Body of pancreas (tissue), 4 donors: ENCODE results near the gene ING5.

Experiments used
- POLR2A ChIP-seq, 3 donors: fragments of 450-650 bp; IDR thresholded peaks; one replicate each; pipeline ENCODE4 v1.6.1; 2016; ENCODE audit warnings: antibody characterized with exemption in 3 of 3, mild to moderate bottlenecking in 2 of 3
- TF ChIP-seq, protein P1 (sequence below), 7 experiments: fragments of 450-650 bp in 4 of 7; fragments of 200-600 bp in 3 of 7; sonication (generic) in 3 of 7; IDR thresholded peaks; one replicate each; pipeline ENCODE4 v1.5.1; 2016 to 2019; ENCODE audit warnings: antibody characterized with exemption in 7 of 7

DNA sequence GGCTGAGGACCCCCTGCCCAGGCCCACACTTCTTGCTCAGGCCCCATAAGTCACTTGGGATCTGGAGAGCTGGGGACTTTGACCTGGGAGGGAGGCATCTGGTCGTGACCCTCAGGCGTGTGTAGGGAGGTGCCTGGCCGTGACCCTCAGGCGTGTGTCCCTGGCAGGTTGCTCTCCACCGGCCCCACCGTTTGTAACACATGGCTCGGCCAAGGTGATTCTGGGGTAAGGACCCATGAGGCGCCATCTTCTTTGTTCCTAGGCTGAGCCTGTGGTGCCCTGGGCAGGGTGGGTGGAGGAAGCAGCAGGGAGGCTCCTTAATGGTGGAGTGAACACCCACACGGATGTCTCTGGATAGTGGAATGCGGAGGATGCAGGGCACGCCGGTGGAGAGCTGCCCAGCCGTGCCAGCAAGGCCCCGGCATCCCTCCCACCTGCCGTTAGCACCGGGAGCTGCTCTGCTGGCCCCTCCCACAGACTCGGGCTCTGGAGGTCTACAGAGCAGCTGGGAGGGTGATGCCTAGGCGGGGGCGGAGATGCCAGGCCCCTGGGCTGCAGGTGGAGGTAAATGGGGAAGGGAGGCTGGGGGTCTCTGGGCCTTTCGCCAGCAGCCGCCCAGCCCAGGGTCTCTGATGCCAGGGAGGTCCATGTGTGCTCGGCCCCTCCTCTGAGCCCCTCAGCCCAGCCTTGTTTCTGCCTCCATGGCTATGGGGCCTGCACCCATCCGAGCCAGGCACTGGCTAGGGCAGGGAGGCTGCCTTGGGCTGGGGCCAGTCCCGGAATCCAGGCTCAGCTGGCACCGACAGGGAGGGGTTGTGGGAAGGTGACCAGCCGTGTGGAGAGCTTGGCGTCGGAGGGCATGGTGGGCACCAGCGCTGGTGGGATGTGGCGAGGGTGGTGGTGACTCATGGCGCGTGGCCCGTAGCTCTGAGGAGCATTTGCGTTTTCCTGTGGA is 73.7 kb downstream of the ING5 start:
- TF ChIP-seq, protein P1, sequence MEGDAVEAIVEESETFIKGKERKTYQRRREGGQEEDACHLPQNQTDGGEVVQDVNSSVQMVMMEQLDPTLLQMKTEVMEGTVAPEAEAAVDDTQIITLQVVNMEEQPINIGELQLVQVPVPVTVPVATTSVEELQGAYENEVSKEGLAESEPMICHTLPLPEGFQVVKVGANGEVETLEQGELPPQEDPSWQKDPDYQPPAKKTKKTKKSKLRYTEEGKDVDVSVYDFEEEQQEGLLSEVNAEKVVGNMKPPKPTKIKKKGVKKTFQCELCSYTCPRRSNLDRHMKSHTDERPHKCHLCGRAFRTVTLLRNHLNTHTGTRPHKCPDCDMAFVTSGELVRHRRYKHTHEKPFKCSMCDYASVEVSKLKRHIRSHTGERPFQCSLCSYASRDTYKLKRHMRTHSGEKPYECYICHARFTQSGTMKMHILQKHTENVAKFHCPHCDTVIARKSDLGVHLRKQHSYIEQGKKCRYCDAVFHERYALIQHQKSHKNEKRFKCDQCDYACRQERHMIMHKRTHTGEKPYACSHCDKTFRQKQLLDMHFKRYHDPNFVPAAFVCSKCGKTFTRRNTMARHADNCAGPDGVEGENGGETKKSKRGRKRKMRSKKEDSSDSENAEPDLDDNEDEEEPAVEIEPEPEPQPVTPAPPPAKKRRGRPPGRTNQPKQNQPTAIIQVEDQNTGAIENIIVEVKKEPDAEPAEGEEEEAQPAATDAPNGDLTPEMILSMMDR (IDR thresholded peaks at IDR 0.05): no peak
- TF ChIP-seq POLR2A (IDR thresholded peaks at IDR 0.05): no peak
